Karpas-422 (cell line): ENCODE results near the gene SPPL3. TPM values are rescaled to one million over a fixed set of nuclear protein-coding genes. Genes with fewer than 3 reads are reported as not detected.
A peak's percentile ranks its signal among the peaks of the same experiment; 100 is the strongest.

ENCODE experiments used
- DNase-seq: peaks from one replicate; pipeline ENCODE4 v3.0.0-alpha.2; 2015
- H2AFZ ChIP-seq: fragments of 200-600 bp; sonication (generic); 2 replicates; pipeline ENCODE4 v1.6.1; 2014; ENCODE audit warnings: antibody characterized with exemption, low read length, mixed read lengths
- H3K27ac ChIP-seq: fragments of 200-600 bp; sonication (generic); 2 replicates; pipeline ENCODE4 v1.5.1; 2014; ENCODE audit warnings: mild to moderate bottlenecking, low read length, moderate library complexity
- H3K27me3 ChIP-seq: fragments of 200-600 bp; sonication (generic); 2 replicates; pipeline ENCODE4 v1.6.1; 2014; ENCODE audit warnings: low read length, mixed read lengths
- H3K36me3 ChIP-seq: fragments of 200-600 bp; sonication (generic); 2 replicates; pipeline ENCODE4 v1.6.1; 2014; ENCODE audit warnings: low read length, mixed read lengths; ENCODE audit not compliant: insufficient read depth
- H3K4me1 ChIP-seq: fragments of 200-600 bp; sonication (generic); 2 replicates; pipeline ENCODE4 v1.6.1; 2014; ENCODE audit warnings: mild to moderate bottlenecking, low read length, mixed read lengths
- H3K4me2 ChIP-seq: fragments of 200-600 bp; sonication (generic); 2 replicates; pipeline ENCODE4 v1.6.1; 2014; ENCODE audit warnings: low read length, low read depth, mild to moderate bottlenecking; ENCODE audit not compliant: poor library complexity, severe bottlenecking
- H3K4me3 ChIP-seq: fragments of 200-600 bp; sonication (generic); 2 replicates; pipeline ENCODE4 v1.5.1; 2014; ENCODE audit warnings: mild to moderate bottlenecking, antibody characterized with exemption, low read length, mixed read lengths
- H3K79me2 ChIP-seq: fragments of 200-600 bp; sonication (generic); 2 replicates; pipeline ENCODE4 v1.6.1; 2014; ENCODE audit warnings: mild to moderate bottlenecking, low read length, mixed read lengths
- H3K9ac ChIP-seq: fragments of 200-600 bp; sonication (generic); 2 replicates; pipeline ENCODE4 v1.6.0; 2014; ENCODE audit warnings: low read length
- H3K9me2 ChIP-seq: fragments of 200-600 bp; sonication (generic), shearing (Covaris generic); replicated peaks from 2 replicates; pipeline ENCODE4 v1.6.0; 2014; ENCODE audit warnings: mild to moderate bottlenecking, low read length, moderate library complexity; ENCODE audit not compliant: insufficient read depth
- H3K9me3 ChIP-seq: fragments of 300-700, 200-600 bp; sonication (generic); 2 replicates; pipeline ENCODE4 v1.6.1; 2014; ENCODE audit warnings: low read length, mixed read lengths
- H4K20me1 ChIP-seq: fragments of 200-600 bp; sonication (generic); 2 replicates; pipeline ENCODE4 v1.6.1; 2014; ENCODE audit warnings: mild to moderate bottlenecking, antibody characterized with exemption, low read length, low read depth; ENCODE audit not compliant: insufficient read depth
- total RNA-seq: library from RNA; depleted of rRNA; stranded (reverse); fragments of >200 nt; shearing (Covaris generic); gene quantifications from 2 replicates; pipeline ENCODE4 v1.2.3, GENCODE V29; 2014; ENCODE audit warnings: low replicate concordance

Gene SPPL3
- total RNA-seq, 1 experiment from 2014 or later: 11.9 TPM

DNA sequence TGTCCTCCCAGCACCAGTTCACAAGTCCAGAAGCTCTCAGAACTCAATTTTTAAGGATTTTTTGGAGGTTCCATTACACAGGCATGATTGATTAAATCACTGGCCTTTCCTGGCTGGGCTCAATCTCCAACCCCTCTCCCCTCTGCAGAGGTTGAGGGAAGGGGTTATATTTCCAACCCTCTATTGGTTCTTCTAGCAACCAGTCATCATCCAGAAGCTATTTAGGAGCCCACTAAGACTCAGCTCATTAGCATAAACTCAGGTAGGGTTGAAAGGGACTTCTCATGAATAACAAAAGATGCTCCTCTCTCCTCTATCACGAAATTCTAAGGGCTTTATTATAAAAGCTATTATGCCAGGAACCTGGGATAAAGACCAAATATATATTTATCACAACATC lies 41.5 kb downstream of the SPPL3 start:
- H3K36me3 ChIP-seq: no peaks in the 10 kb centered on the region
- DNase-seq: no peak
- peaks cover 43% of the 10 kb centered on the region for H3K4me1 ChIP-seq
- H4K20me1 ChIP-seq: peaks cover 74% of the 10 kb centered on the region
- H2AFZ ChIP-seq: no peak overlapping the region
- no peak overlapping the region for H3K9ac ChIP-seq
- peaks cover 20% of the 10 kb centered on the region for H3K79me2 ChIP-seq
- no peak overlapping the region for H3K27ac ChIP-seq
- H3K4me2 ChIP-seq: no peak overlapping the region
- no peaks in the 10 kb centered on the region for H3K27me3 ChIP-seq
- no peak overlapping the region for H3K4me3 ChIP-seq
- H3K9me2 ChIP-seq: no peaks in the 10 kb centered on the region
- no peaks in the 10 kb centered on the region for H3K9me3 ChIP-seq

DNA sequence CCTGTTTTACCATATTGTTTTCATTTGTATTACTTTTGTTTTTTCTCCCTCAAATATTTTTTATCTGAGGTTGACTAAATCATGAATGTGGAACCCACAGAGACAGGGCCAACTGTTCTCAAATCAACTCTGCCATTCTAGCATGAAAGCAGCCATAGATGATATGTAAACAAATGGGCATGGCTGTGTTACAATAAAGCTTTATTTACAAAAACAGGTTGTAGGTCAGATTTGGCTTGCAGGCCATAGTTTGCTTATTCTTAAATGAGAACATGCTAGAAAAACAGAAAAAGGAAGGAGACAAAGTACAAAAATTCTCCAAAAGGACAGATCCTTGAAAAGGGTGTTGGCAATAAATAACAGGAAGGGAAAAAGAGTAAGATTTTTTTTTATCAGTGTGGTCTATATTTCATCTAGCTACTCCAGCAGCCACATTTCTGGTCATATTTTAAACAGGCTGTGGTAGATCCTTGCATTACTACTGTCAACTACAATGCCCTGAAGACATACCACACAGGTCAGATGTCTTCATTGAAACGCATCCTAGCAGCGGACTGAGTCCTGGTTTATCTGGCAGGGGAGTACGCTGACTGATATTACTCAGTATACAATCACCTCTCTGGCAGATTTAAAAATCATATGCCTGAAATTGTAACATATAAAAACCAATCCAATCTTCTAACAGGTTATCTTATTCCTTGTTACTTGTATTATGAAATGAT lies 42.9 kb downstream of the SPPL3 start:
- Histone ChIP-seq H3K27me3 (no peaks in the 10 kb centered on the region), H3K4me3 (no peak overlapping the region), H3K9me2 (no peaks in the 10 kb centered on the region), H3K4me1 (peaks cover 57% of the 10 kb centered on the region), H3K27ac (no peak overlapping the region), H3K4me2 (peak overlapping the region; percentile 20), H3K9ac (no peak overlapping the region), H3K79me2 (peaks cover 24% of the 10 kb centered on the region), H3K36me3 (no peaks in the 10 kb centered on the region), H4K20me1 (peaks cover 83% of the 10 kb centered on the region), H3K9me3 (no peaks in the 10 kb centered on the region), H2AFZ (no peak overlapping the region)
- no peak for DNase-seq

DNA sequence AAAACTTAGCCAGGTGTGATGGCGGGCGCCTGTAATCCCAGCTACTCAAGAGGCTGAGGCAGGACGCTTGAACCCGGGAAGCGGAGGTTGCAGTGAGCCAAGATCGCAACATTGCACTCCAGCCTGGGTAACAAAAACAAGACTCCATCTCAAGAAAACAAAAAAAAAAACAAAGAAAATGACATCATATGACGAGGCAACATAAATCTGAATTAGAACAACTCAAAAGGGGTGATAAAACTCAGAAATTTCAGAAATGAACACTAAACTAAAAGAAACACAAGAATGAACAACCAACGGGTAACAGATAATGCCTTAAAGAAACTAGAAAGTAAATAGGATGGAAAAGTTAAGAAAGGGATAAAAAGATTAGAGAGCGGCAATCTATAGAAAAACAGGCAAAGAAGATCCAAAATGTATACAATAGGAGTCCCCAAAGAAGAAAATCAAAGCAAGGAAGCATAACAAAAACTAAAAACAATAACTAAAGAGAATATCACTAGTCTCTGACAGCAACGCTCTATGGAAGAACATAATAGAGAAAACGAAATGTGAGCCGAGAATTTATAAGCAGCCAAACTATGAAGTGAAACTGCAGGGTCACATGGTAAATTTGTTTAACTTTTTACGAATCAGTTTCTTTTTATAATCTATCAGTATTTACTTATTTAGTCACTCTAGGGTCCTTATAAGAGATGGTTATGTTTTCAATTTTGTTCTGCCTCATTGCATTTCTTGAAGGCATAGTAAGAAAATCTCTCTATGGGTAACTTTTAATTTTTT lies 45.7 kb downstream of the SPPL3 start:
- H3K9me2 ChIP-seq: no peaks in the 10 kb centered on the region
- no peak overlapping the region for H3K9ac ChIP-seq
- peak overlapping the region; percentile 65 for H3K4me2 ChIP-seq
- DNase-seq: peak; percentile 64
- no peak overlapping the region for H3K4me3 ChIP-seq
- no peaks in the 10 kb centered on the region for H3K36me3 ChIP-seq
- H4K20me1 ChIP-seq: peaks cover 70% of the 10 kb centered on the region
- peaks cover 45% of the 10 kb centered on the region for H3K79me2 ChIP-seq
- no peak overlapping the region for H2AFZ ChIP-seq
- peaks cover 80% of the 10 kb centered on the region for H3K4me1 ChIP-seq
- H3K9me3 ChIP-seq: no peaks in the 10 kb centered on the region
- no peaks in the 10 kb centered on the region for H3K27me3 ChIP-seq
- no peak overlapping the region for H3K27ac ChIP-seq

DNA sequence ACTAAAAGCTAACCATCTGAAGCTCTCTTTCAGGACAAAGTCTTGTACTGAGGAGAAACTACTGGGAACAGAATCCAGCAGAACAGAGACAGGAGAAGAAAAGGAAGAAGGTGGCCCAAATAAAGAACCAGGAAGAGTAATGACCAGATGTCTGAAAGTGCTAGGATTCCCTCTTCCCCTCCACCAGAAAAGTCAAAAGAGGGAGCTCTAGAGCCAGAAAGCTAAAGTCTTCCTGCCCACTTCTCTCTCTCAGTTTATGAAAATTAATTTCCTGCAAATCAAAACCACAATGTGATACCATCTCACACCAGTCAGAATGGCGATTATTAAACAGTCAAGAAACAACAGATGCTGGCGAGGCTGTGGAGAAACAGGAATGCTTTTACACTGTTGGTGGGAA lies 47.2 kb downstream of the SPPL3 start:
- Histone ChIP-seq H4K20me1 (peaks cover 58% of the 10 kb centered on the region), H3K9ac (peak overlapping the region; percentile 36; the same call in 1 of the 2 replicates), H3K27ac (no peak overlapping the region), H3K79me2 (peaks cover 51% of the 10 kb centered on the region), H3K27me3 (no peaks in the 10 kb centered on the region), H3K36me3 (no peaks in the 10 kb centered on the region), H3K4me3 (no peak overlapping the region), H3K4me1 (peaks cover 78% of the 10 kb centered on the region), H3K4me2 (peak overlapping the region; percentile 28), H3K9me3 (no peaks in the 10 kb centered on the region), H3K9me2 (no peaks in the 10 kb centered on the region), H2AFZ (no peak overlapping the region)
- peak; percentile 72 for DNase-seq

DNA sequence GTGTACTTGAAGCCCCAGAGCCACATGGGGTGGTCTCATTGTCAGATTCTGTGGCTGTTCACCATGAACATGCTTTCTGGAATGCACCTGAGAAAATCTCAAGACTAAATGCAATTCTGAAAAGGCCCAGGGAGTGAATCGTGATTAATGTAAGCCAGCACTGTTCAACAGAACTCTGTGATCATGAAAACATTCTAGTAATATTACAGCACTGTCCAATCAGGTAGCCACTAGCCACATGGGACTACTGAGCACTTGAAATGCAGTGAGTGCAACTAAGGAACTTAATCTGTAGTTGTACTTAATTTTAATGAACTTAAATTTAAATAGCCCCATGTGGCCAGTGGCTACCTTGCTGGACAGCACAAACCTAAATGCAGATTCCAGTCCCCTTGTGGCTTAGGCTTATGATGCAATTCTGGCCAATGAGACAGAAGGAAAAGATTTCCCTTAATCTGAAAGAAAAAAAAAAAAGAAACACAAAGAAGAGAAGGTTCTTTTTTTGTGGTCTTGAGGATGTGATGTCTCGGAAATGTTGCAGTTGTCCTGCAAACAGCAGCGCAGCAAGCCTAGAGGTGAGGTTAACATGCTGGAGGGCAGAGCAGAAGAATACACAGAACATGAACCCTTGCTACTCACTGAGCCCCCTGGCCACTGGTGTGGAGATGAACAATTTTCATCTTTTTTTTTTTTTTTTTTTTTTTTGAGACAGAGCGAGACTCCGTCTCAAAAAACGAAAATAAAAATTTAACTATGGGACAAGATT lies 48.2 kb downstream of the SPPL3 start:
- H3K4me2 ChIP-seq: no peak overlapping the region

DNA sequence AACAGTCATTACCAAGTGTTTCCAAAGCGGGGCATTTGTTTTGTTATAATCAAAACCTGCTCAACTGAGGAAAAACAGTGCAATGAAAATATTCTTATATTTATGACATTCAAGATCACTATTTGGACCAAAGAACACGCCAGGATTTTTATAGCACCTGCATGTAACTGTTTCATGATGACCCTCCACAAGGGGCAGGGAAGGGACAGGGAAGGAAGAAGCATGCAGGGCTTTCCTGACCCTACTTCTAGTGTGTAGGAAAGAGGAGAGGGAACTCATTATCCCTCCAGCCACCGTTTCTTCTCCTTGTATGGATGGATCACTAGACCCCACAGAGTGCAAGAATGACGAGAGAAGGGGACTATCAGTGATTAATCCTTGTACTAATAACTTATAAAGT lies 49.4 kb downstream of the SPPL3 start:
- no peak for DNase-seq
- no peak overlapping the region for H2AFZ ChIP-seq
- H3K79me2 ChIP-seq: peaks cover 64% of the 10 kb centered on the region

More for the DNA sequence above, 48.2 kb downstream of the SPPL3 start:
- no peak overlapping the region for H3K4me3 ChIP-seq
- H3K9ac ChIP-seq: no peak overlapping the region
- no peak overlapping the region for H2AFZ ChIP-seq
- H4K20me1 ChIP-seq: peaks cover 49% of the 10 kb centered on the region
- H3K79me2 ChIP-seq: peaks cover 60% of the 10 kb centered on the region
- no peak overlapping the region for H3K27ac ChIP-seq
- H3K36me3 ChIP-seq: no peaks in the 10 kb centered on the region
- H3K4me1 ChIP-seq: peaks cover 80% of the 10 kb centered on the region
- H3K9me3 ChIP-seq: no peaks in the 10 kb centered on the region
- H3K27me3 ChIP-seq: no peaks in the 10 kb centered on the region
- H3K9me2 ChIP-seq: no peaks in the 10 kb centered on the region
- no peak for DNase-seq

DNA sequence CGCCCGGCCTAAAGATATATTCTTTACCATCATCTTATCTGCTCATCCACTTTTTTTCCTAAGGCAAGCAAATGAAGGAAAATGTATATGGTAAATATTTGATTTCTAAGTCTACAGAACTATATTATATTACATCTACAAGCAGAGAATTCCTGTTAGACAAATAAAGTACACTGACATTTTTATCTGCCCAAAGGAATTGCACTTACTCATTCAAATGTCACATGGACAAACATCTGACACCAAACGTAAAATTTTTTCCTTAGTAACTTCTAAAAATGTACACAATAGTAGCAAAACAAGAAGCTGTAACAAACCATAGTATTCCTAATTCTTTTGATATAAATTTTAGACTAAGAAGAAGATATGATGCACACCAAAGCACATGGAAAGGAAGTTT lies 51.0 kb downstream of the SPPL3 start:
- Histone ChIP-seq H3K4me1 (peaks cover 84% of the 10 kb centered on the region), H2AFZ (no peak overlapping the region), H4K20me1 (peaks cover 25% of the 10 kb centered on the region; the same call in 1 of the 2 replicates), H3K36me3 (no peaks in the 10 kb centered on the region), H3K79me2 (peaks cover 77% of the 10 kb centered on the region), H3K4me2 (no peak overlapping the region), H3K27ac (peak overlapping the region; percentile 42; the same call in 1 of the 2 replicates), H3K4me3 (no peak overlapping the region), H3K27me3 (no peaks in the 10 kb centered on the region), H3K9ac (no peak overlapping the region), H3K9me3 (no peaks in the 10 kb centered on the region), H3K9me2 (no peaks in the 10 kb centered on the region)
- no peak for DNase-seq

More for the DNA sequence above, 49.4 kb downstream of the SPPL3 start:
- no peak overlapping the region for H3K9ac ChIP-seq
- H3K4me3 ChIP-seq: no peak overlapping the region
- H3K36me3 ChIP-seq: no peaks in the 10 kb centered on the region
- H3K9me2 ChIP-seq: no peaks in the 10 kb centered on the region
- H3K4me1 ChIP-seq: peaks cover 82% of the 10 kb centered on the region
- H4K20me1 ChIP-seq: peaks cover 37% of the 10 kb centered on the region
- no peaks in the 10 kb centered on the region for H3K9me3 ChIP-seq
- H3K4me2 ChIP-seq: no peak overlapping the region
- H3K27ac ChIP-seq: 0 out of 2 replicates have a peak overlapping the region, but pooled peaks have one; percentile 43
- H3K27me3 ChIP-seq: no peaks in the 10 kb centered on the region
